ENCODE data around the gene TIGD2.

DNA sequence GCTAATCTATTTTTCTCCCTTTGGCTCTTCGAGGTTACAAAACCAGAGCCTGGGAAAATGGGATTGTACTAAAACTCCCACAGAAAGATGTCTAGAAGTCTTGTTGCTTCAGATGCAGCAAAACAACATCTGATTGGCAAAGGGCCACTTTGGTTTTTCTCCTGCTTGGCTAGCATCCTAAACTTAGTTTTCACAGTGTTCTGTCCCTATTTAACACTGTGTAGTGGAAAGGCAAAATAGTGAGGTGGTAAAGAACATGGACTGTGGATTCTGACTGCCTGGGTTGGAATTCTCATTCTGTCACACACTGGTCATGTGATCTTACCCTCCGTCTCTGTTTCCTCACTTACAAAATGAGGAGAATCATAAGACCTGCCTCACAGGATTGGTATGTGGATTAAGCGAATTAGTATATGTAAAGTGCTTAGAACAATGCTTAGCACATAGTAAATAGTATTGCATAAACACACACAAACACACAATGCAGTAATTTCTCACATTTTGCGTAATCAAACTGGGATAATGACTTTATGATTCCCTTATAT lies 23.5 kb downstream of the TIGD2 start:
- TF ChIP-seq, protein P1, sequence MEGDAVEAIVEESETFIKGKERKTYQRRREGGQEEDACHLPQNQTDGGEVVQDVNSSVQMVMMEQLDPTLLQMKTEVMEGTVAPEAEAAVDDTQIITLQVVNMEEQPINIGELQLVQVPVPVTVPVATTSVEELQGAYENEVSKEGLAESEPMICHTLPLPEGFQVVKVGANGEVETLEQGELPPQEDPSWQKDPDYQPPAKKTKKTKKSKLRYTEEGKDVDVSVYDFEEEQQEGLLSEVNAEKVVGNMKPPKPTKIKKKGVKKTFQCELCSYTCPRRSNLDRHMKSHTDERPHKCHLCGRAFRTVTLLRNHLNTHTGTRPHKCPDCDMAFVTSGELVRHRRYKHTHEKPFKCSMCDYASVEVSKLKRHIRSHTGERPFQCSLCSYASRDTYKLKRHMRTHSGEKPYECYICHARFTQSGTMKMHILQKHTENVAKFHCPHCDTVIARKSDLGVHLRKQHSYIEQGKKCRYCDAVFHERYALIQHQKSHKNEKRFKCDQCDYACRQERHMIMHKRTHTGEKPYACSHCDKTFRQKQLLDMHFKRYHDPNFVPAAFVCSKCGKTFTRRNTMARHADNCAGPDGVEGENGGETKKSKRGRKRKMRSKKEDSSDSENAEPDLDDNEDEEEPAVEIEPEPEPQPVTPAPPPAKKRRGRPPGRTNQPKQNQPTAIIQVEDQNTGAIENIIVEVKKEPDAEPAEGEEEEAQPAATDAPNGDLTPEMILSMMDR (IDR thresholded peaks at IDR 0.05): no peak
- no peak for TF ChIP-seq POLR2A (IDR thresholded peaks at IDR 0.05)
